Measurements from ENCODE around the gene FAF1.
"Not testable (repeated sequence)": the region's sequence is repeated elsewhere in the genome, so short reads cannot be mapped to it uniquely, and the experiment has no call there.

DNA sequence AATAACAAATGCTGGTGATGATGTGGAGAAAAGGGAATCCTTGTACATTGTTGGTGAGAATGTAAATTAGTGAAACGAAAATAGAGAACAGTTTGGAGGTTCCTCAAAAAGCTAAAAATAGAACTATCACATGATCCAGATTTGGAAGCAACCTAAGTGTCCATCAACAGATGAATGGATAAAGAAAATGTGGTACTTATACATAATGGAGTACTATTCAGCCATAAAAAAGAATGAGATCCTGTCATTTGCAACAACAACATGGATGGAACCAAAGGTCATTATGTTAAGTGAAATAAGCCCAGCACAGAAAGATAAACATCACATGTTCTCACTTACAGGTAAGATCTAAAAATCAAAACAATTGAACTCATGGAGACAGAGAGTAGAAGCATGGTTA, 39.3 kb upstream of the FAF1 start:
- TF ChIP-seq POLR2A (IDR thresholded peaks at IDR 0.05), result not testable (repeated sequence)
- TF ChIP-seq, protein P1, sequence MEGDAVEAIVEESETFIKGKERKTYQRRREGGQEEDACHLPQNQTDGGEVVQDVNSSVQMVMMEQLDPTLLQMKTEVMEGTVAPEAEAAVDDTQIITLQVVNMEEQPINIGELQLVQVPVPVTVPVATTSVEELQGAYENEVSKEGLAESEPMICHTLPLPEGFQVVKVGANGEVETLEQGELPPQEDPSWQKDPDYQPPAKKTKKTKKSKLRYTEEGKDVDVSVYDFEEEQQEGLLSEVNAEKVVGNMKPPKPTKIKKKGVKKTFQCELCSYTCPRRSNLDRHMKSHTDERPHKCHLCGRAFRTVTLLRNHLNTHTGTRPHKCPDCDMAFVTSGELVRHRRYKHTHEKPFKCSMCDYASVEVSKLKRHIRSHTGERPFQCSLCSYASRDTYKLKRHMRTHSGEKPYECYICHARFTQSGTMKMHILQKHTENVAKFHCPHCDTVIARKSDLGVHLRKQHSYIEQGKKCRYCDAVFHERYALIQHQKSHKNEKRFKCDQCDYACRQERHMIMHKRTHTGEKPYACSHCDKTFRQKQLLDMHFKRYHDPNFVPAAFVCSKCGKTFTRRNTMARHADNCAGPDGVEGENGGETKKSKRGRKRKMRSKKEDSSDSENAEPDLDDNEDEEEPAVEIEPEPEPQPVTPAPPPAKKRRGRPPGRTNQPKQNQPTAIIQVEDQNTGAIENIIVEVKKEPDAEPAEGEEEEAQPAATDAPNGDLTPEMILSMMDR (IDR thresholded peaks at IDR 0.05), result not testable (repeated sequence)

All from lower leg skin (tissue), 3 donors.